ENCODE data around the gene PIEZO1. TPM values are rescaled to one million over a fixed set of nuclear protein-coding genes. Genes with fewer than 3 reads are reported as not detected.
"Not testable (repeated sequence)": the region's sequence is repeated elsewhere in the genome, so short reads cannot be mapped to it uniquely, and the experiment has no call there.

The PIEZO1 gene
- total RNA-seq, 2 donors from 2014 or later, result 84.1 to 97.0 TPM

DNA sequence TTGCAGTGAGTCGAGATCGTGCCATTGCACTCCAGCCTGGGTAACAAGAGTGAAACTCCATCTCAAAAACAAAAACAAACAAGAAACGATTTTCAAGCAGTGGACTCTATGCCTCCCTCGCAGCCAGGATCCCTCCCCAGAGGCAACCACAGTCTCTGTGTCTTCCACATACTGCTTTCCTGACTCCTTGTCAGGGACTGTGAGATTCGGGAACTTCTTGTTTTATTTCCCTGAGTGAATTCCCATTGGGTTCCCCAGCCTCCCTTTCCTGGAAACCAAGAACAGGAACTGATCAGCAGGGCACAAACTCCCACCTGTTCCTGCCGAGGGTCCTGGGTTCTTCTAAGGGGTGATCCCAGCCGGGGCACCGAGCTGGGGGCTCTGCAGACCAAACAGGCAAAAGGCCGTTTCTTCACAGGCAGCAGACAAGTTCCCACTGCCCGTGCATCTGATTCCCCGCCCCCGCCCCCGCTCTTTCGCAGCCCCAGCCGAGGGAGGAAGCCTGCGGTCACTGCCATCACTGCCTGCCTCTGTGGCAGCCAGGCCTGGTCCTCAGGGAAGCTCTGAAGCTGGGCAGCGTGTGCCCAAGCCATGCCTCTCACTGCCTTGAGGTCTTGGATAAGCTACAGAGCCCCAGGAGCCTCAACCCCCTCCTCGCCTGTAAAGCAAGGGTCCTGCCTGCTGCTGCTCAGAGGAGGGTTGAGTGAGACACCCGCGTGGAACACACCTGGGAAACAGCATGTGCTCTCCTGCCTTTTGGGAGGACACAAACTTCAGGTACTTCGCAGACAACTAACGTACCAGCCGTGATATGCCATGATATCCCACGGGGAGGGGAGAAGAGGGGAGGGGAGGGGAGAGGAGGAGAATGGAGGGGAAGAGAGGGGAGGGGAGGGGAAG is 5.5 kb upstream of the PIEZO1 start:
- peaks cover 8% of the 10 kb centered on the region for H3K27me3 Mint-ChIP-seq (ENCODE audit: insufficient read depth)
- H3K27ac ChIP-seq (ENCODE audit: low read depth, low read length), result no peak overlapping the region
- DNase-seq, result no peak

DNA sequence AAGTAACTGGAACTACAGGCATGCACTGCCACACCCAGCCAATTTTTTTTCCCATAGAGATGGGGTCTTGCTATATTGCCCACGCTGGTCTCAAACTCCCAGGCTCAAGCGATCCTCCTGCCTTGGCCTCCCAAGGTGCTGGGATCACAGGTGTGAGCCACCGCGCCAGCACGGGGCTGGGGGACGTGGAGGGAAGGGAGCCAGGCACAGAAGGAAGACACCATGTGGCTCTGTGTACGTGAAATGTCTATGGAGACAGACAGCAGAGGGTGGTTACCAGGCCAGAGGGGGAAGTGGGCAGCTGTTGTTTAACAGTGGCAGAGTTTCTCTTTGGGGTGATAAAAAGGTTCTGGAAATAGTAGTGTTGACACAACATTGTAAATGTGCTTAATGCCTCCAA is 4.6 kb upstream of the PIEZO1 start:
- DNase-seq, result no peak
- H3K4me3 Mint-ChIP-seq, result no peak overlapping the region
- Histone ChIP-seq H3K9me3 (ENCODE audit: control insufficient read depth, low read length) (no peaks in the 10 kb centered on the region), H3K27ac (ENCODE audit: low read depth, low read length) (no peak overlapping the region), H3K36me3 (ENCODE audit: control insufficient read depth, insufficient read depth, low read length) (no peaks in the 10 kb centered on the region), H3K4me3 (ENCODE audit: low read length) (no peak overlapping the region), H3K4me1 (ENCODE audit: control insufficient read depth, insufficient read depth, low read length) (no peaks in the 10 kb centered on the region), H3K27me3 (ENCODE audit: control insufficient read depth, insufficient read depth, low read length, poor library complexity, severe bottlenecking) (no peaks in the 10 kb centered on the region), H3K9ac (ENCODE audit: extremely low read depth, low read length, poor library complexity, severe bottlenecking) (no peak overlapping the region)
- 78 to 100% methylated on average over 5 to 7 of the region's 7 CpGs for WGBS, 2 experiments (ENCODE audit: insufficient coverage in 1 of 2, insufficient read length in 1 of 2)
- peaks cover 2% of the 10 kb centered on the region for H3K4me1 Mint-ChIP-seq
- no peaks in the 10 kb centered on the region for H3K9me3 Mint-ChIP-seq
- no peak overlapping the region for H3K27ac Mint-ChIP-seq
- H3K27me3 Mint-ChIP-seq (ENCODE audit: insufficient read depth), result peaks cover 8% of the 10 kb centered on the region
- H3K36me3 Mint-ChIP-seq (ENCODE audit: low read depth), result no peaks in the 10 kb centered on the region
- TF ChIP-seq, protein P1, sequence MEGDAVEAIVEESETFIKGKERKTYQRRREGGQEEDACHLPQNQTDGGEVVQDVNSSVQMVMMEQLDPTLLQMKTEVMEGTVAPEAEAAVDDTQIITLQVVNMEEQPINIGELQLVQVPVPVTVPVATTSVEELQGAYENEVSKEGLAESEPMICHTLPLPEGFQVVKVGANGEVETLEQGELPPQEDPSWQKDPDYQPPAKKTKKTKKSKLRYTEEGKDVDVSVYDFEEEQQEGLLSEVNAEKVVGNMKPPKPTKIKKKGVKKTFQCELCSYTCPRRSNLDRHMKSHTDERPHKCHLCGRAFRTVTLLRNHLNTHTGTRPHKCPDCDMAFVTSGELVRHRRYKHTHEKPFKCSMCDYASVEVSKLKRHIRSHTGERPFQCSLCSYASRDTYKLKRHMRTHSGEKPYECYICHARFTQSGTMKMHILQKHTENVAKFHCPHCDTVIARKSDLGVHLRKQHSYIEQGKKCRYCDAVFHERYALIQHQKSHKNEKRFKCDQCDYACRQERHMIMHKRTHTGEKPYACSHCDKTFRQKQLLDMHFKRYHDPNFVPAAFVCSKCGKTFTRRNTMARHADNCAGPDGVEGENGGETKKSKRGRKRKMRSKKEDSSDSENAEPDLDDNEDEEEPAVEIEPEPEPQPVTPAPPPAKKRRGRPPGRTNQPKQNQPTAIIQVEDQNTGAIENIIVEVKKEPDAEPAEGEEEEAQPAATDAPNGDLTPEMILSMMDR (conservative IDR thresholded peaks at IDR 0.05), result no peak

More for the DNA sequence above, 5.5 kb upstream of the PIEZO1 start:
- Mint-ChIP-seq H3K4me3 (no peak overlapping the region), H3K36me3 (ENCODE audit: low read depth) (no peaks in the 10 kb centered on the region), H3K9me3 (no peaks in the 10 kb centered on the region), H3K4me1 (peaks cover 2% of the 10 kb centered on the region), H3K27ac (no peak overlapping the region)
- TF ChIP-seq, protein P1 (conservative IDR thresholded peaks at IDR 0.05), result no peak
- H3K9ac ChIP-seq (ENCODE audit: extremely low read depth, low read length, poor library complexity, severe bottlenecking), result no peak overlapping the region
- no peak overlapping the region for H3K4me3 ChIP-seq (ENCODE audit: low read length)
- no peaks in the 10 kb centered on the region for H3K4me1 ChIP-seq (ENCODE audit: control insufficient read depth, insufficient read depth, low read length)
- 42 to 61% methylated on average over 12 to 23 of the region's 24 CpGs for WGBS, 2 experiments (ENCODE audit: insufficient coverage in 1 of 2, insufficient read length in 1 of 2)
- H3K36me3 ChIP-seq (ENCODE audit: control insufficient read depth, insufficient read depth, low read length), result no peaks in the 10 kb centered on the region
- H3K9me3 ChIP-seq (ENCODE audit: control insufficient read depth, low read length), result no peaks in the 10 kb centered on the region
- no peaks in the 10 kb centered on the region for H3K27me3 ChIP-seq (ENCODE audit: control insufficient read depth, insufficient read depth, low read length, poor library complexity, severe bottlenecking)

DNA sequence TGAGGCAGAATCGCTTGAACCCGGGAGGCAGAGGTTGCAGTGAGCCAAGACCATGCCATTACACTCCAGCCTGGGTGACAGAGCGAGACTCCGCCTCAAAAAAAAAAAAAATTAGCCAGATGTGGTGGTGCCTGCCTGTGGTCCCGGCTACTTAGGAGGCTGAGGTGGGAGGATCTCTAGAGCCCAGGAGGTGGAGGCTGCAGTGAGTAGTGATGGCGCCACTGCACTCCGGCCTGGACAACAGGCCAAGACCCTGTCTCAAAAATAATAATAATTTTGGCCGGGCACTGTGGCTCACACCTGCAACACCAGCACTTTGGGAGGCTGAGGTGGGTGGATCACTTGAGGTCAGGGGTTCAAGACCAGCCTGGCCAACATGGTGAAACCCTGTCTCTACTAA is 3.7 kb upstream of the PIEZO1 start:
- H3K27me3 Mint-ChIP-seq (ENCODE audit: insufficient read depth); H3K9ac ChIP-seq (ENCODE audit: extremely low read depth, low read length, poor library complexity, severe bottlenecking); H3K4me3 Mint-ChIP-seq; H3K4me1 ChIP-seq (ENCODE audit: control insufficient read depth, insufficient read depth, low read length); H3K9me3 Mint-ChIP-seq; H3K27ac Mint-ChIP-seq; H3K36me3 Mint-ChIP-seq (ENCODE audit: low read depth); H3K4me1 Mint-ChIP-seq; H3K27me3 ChIP-seq (ENCODE audit: control insufficient read depth, insufficient read depth, low read length, poor library complexity, severe bottlenecking); DNase-seq; H3K4me3 ChIP-seq (ENCODE audit: low read length); H3K9me3 ChIP-seq (ENCODE audit: control insufficient read depth, low read length); H3K27ac ChIP-seq (ENCODE audit: low read depth, low read length); H3K36me3 ChIP-seq (ENCODE audit: control insufficient read depth, insufficient read depth, low read length): not testable (repeated sequence)
- 95 to 96% methylated on average over 3 to 8 of the region's 8 CpGs for WGBS, 2 experiments (ENCODE audit: insufficient coverage in 1 of 2, insufficient read length in 1 of 2)

All from endodermal cell (in vitro differentiated cells).